Naive thymus-derived CD4-positive, alpha-beta T cell (primary cell): ENCODE results near the gene RAP1GDS1. TPM values are rescaled to one million over a fixed set of nuclear protein-coding genes. Genes with fewer than 3 reads are reported as not detected.
"Not testable (repeated sequence)": the region's sequence is repeated elsewhere in the genome, so short reads cannot be mapped to it uniquely, and the experiment has no call there.

Experiments
- ATAC-seq: fragments of 150-1000 bp; cut with Tn5 transposase; 2 replicates; pipeline ENCODE4 v1.10.0; 2021; ENCODE audit warnings: mild to moderate bottlenecking, moderate library complexity
- CTCF ChIA-PET: fragments of 350-600 bp; sonication (Branson Sonifier 250); formaldehyde crosslinking; loops from one replicate; lab custom pipeline; 2021; ENCODE audit warnings: antibody characterized with exemption; lab: Charles Lee
- POLR2A ChIA-PET: fragments of 350-600 bp; sonication (Branson Sonifier 250); formaldehyde crosslinking; loops from one replicate; lab custom pipeline; 2021; ENCODE audit warnings: antibody characterized with exemption, inconsistent platforms; lab: Charles Lee
- DNase-seq, 9 donors: peaks; one replicate each; pipeline versions ENCODE4 v3.0.0 to v3.0.0-alpha.2; 2020 to 2022; ENCODE audit warnings: mixed read lengths in 1 of 9
- H3K27ac ChIP-seq: one replicate; pipeline ENCODE4 v1.7.0; 2013; ENCODE audit warnings: mild to moderate bottlenecking, low read depth, low read length, moderate library complexity
- H3K27me3 ChIP-seq, 2 donors: one replicate each; pipeline ENCODE4 v1.7.0; 2013; ENCODE audit warnings: low read length in 2 of 2, mild to moderate bottlenecking in 2 of 2, moderate library complexity in 2 of 2; ENCODE audit not compliant: control insufficient read depth in 2 of 2, insufficient read depth in 2 of 2
- H3K36me3 ChIP-seq, 3 experiments: 1 replicate in 2 of 3; 2 replicates in 1 of 3; pipeline ENCODE4 v1.7.0; 2013; ENCODE audit warnings: low read length in 3 of 3, mild to moderate bottlenecking in 3 of 3, moderate library complexity in 1 of 3; ENCODE audit not compliant: insufficient read depth in 3 of 3, control insufficient read depth in 2 of 3
- H3K4me1 ChIP-seq, 2 donors: one replicate each; pipeline ENCODE4 v1.7.0; 2013; ENCODE audit warnings: low read length in 2 of 2, mild to moderate bottlenecking in 2 of 2, moderate library complexity in 1 of 2; ENCODE audit not compliant: control insufficient read depth in 2 of 2, insufficient read depth in 2 of 2
- H3K4me3 ChIP-seq: 2 replicates; pipeline ENCODE4 v1.7.0; 2013; ENCODE audit warnings: mild to moderate bottlenecking, low read length
- H3K9me3 ChIP-seq, 3 experiments: 1 replicate in 2 of 3; 2 replicates in 1 of 3; pipeline ENCODE4 v1.7.0; 2013; ENCODE audit warnings: low read length in 3 of 3; ENCODE audit not compliant: control insufficient read depth in 2 of 3
- H3K27ac Mint-ChIP-seq, 9 donors: one replicate each; pipeline ENCODE4 v1.8.0; 2020 to 2022; ENCODE audit warnings: mixed read lengths in 9 of 9, mild to moderate bottlenecking in 8 of 9, moderate library complexity in 5 of 9, inconsistent platforms in 2 of 9
- H3K27me3 Mint-ChIP-seq, 5 donors: one replicate each; pipeline ENCODE4 v1.8.0; 2021 to 2022; ENCODE audit warnings: mixed read lengths in 5 of 5, mild to moderate bottlenecking in 1 of 5
- H3K36me3 Mint-ChIP-seq, 5 donors: one replicate each; pipeline ENCODE4 v1.8.0; 2020 to 2022; ENCODE audit warnings: mixed read lengths in 5 of 5, mild to moderate bottlenecking in 3 of 5, inconsistent platforms in 1 of 5
- H3K4me1 Mint-ChIP-seq, 7 donors: one replicate each; pipeline ENCODE4 v1.8.0; 2020 to 2022; ENCODE audit warnings: mixed read lengths in 7 of 7, mild to moderate bottlenecking in 3 of 7, inconsistent platforms in 1 of 7
- H3K4me3 Mint-ChIP-seq, 10 donors: one replicate each; pipeline ENCODE4 v1.8.0; 2020 to 2022; ENCODE audit warnings: mild to moderate bottlenecking in 10 of 10, mixed read lengths in 10 of 10, moderate library complexity in 6 of 10, inconsistent platforms in 2 of 10
- H3K9me3 Mint-ChIP-seq, 11 donors: one replicate each; pipeline ENCODE4 v1.8.0; 2020 to 2022; ENCODE audit warnings: mixed read lengths in 11 of 11, mild to moderate bottlenecking in 4 of 11, inconsistent platforms in 1 of 11, moderate library complexity in 1 of 11
- intact Hi-C, 2 donors: fragments of 100-400 bp; cut with micrococcal nuclease; formaldehyde crosslinking; loops; one replicate each; pipeline ENCODE4 v1.15.1; 2023
- polyA plus RNA-seq, 2 donors: library from polyadenylated mRNA; unstranded; fragments of 300-500 nt; fragmentation: Illumina TruSeq; gene quantifications; one replicate each; pipeline ENCODE4 v1.2.3, GENCODE V29; 2021
- total RNA-seq, 6 experiments: library from RNA in 5 of 6; stranded (reverse) in 5 of 6; gene quantifications; 1 replicate in 5 of 6; 2 replicates in 1 of 6; pipeline ENCODE4 v1.2.3 and lab custom pipeline; 2021 to 2026

RAP1GDS1 gene
- total and polyA plus RNA-seq, 7 experiments from 2014 or later, result 29.6 to 59.1 (median 30.7) TPM

GRCh38 chr4:98457422-98457821 is 196.2 kb downstream of the RAP1GDS1 start:
- POLR2A ChIA-PET, H3K27ac ChIP-seq, H3K27me3 ChIP-seq, H3K4me3 ChIP-seq, ATAC-seq, H3K9me3 ChIP-seq, H3K4me3 Mint-ChIP-seq, H3K27ac Mint-ChIP-seq, H3K4me1 ChIP-seq, DNase-seq, intact Hi-C loops, H3K27me3 Mint-ChIP-seq, CTCF ChIA-PET, H3K36me3 ChIP-seq: not testable (repeated sequence)
- Mint-ChIP-seq H3K36me3 (peaks cover 3 to 48% (median 4%) of the 10 kb centered on the region in 5 donors), H3K4me1 (peaks cover 0 to 23% (median 0%) of the 10 kb centered on the region in 7 donors), H3K9me3 (peaks cover 0 to 37% (median 5%) of the 10 kb centered on the region in 11 donors)

- H3K36me3 ChIP-seq, POLR2A ChIA-PET, H3K27ac Mint-ChIP-seq, H3K27me3 Mint-ChIP-seq, H3K9me3 ChIP-seq, ATAC-seq, H3K27me3 ChIP-seq, H3K4me3 Mint-ChIP-seq, DNase-seq, H3K4me3 ChIP-seq, intact Hi-C loops, H3K4me1 ChIP-seq, H3K27ac ChIP-seq: not testable (repeated sequence)
- Mint-ChIP-seq H3K9me3 (peaks cover 0 to 18% (median 0%) of the 10 kb centered on the region in 11 donors), H3K4me1 (peaks cover 0 to 14% (median 0%) of the 10 kb centered on the region in 7 donors), H3K36me3 (peaks cover 0 to 23% (median 4%) of the 10 kb centered on the region in 5 donors)
- CTCF ChIA-PET, result interaction anchor here (0.5 to 1.1 kb wide), 2 partner anchors 79 to 145 kb away, joined by 3 to 5 read pairs; no protein-coding TSS in a partner anchor
These were observed 200.1 kb downstream of the RAP1GDS1 start for GRCh38 chr4:98461121-98461865.

- H3K27ac Mint-ChIP-seq, result no peak overlapping the region
- Histone ChIP-seq H3K4me3 (no peak overlapping the region), H3K27me3 (no peaks in the 10 kb centered on the region), H3K4me1 (no peaks in the 10 kb centered on the region), H3K9me3 (no peaks in the 10 kb centered on the region), H3K27ac (no peak overlapping the region), H3K36me3 (no peaks in the 10 kb centered on the region)
- intact Hi-C loops, result no loop called here
- peaks cover 0 to 17% (median 0%) of the 10 kb centered on the region in 5 donors for H3K36me3 Mint-ChIP-seq
- peaks cover 0 to 14% (median 0%) of the 10 kb centered on the region in 11 donors for H3K9me3 Mint-ChIP-seq
- H3K27me3 Mint-ChIP-seq, result no peaks in the 10 kb centered on the region
- POLR2A ChIA-PET, result no interaction called here
- DNase-seq (no peak), ATAC-seq (no peak)
- no peak overlapping the region for H3K4me3 Mint-ChIP-seq
- CTCF ChIA-PET, result no interaction called here
- peaks cover 0 to 18% (median 3%) of the 10 kb centered on the region in 7 donors for H3K4me1 Mint-ChIP-seq
These were observed 201.3 kb downstream of the RAP1GDS1 start for GRCh38 chr4:98462487-98462886.

GRCh38 chr4:98466868-98467599 is 205.8 kb downstream of the RAP1GDS1 start:
- no peak for DNase-seq
- no peaks in the 10 kb centered on the region for H3K9me3 ChIP-seq
- no peaks in the 10 kb centered on the region for H3K27me3 ChIP-seq
- CTCF ChIA-PET, result interaction anchor here (0.7 to 2.0 kb wide), 15 partner anchors 10 to 938 kb away, joined by 3 to 9 read pairs (median 4); partner anchors contain the start of genes METAP1 and TSPAN5
- intact Hi-C loops, result loop anchor here (1.0 to 5.0 kb wide), 9 partner anchors 191 to 996 kb away; partner anchors contain the start of genes EIF4E (in 2 of the 2), METAP1 (in 2 of the 2) and TSPAN5 (in 1 of the 2)
- Mint-ChIP-seq H3K27me3 (no peaks in the 10 kb centered on the region), H3K4me3 (peak overlapping the region in 5 of 10 donors; percentile 66 to 87 (median 78)), H3K9me3 (peaks cover 0 to 1% (median 0%) of the 10 kb centered on the region in 11 donors), H3K27ac (peak overlapping the region in 2 of 9 donors; percentile 24 to 32), H3K4me1 (peaks cover 7 to 38% (median 24%) of the 10 kb centered on the region in 7 donors), H3K36me3 (peaks cover 4 to 16% (median 10%) of the 10 kb centered on the region in 5 donors)
- POLR2A ChIA-PET, result no interaction called here
- no peak for ATAC-seq
- H3K36me3 ChIP-seq, result no peaks in the 10 kb centered on the region
- H3K27ac ChIP-seq, result no peak overlapping the region
- no peaks in the 10 kb centered on the region for H3K4me1 ChIP-seq
- no peak overlapping the region for H3K4me3 ChIP-seq

GRCh38 chr4:98467627-98468072 is 206.5 kb downstream of the RAP1GDS1 start:
- Histone ChIP-seq H3K4me1 (no peaks in the 10 kb centered on the region), H3K36me3 (no peaks in the 10 kb centered on the region), H3K27ac (no peak overlapping the region), H3K9me3 (no peaks in the 10 kb centered on the region), H3K27me3 (no peaks in the 10 kb centered on the region), H3K4me3 (peak overlapping the region; percentile 11)
- ChIA-PET POLR2A (interaction anchor here (0.6 to 0.7 kb wide), 2 partner anchors 432 to 461 kb away, joined by 3 read pairs; partner anchors contain the start of gene EIF4E), CTCF (interaction anchor here (0.5 to 2.0 kb wide), 24 partner anchors 10 to 938 kb away, joined by 3 to 9 read pairs (median 4); partner anchors contain the start of genes EIF4E, METAP1 and TSPAN5)
- intact Hi-C loops, result loop anchor here (1.0 to 5.0 kb wide), 9 partner anchors 191 to 996 kb away; partner anchors contain the start of genes EIF4E (in 2 of the 2), METAP1 (in 2 of the 2) and TSPAN5 (in 1 of the 2)
- Mint-ChIP-seq H3K36me3 (peaks cover 4 to 19% (median 15%) of the 10 kb centered on the region in 5 donors), H3K4me1 (peaks cover 7 to 40% (median 24%) of the 10 kb centered on the region in 7 donors), H3K9me3 (peaks cover 0 to 1% (median 0%) of the 10 kb centered on the region in 11 donors), H3K27ac (peak overlapping the region in 3 of 9 donors; percentile 24 to 34 (median 32)), H3K27me3 (no peaks in the 10 kb centered on the region), H3K4me3 (peak overlapping the region; percentile 66 to 87 (median 74))
- peak; percentile 14 to 76 (median 65) for DNase-seq
- ATAC-seq, result peak; percentile 93

GRCh38 chr4:98468709-98469108 is 207.5 kb downstream of the RAP1GDS1 start:
- Mint-ChIP-seq H3K4me3 (peak overlapping the region in 1 of 10 donors; percentile 44), H3K4me1 (peaks cover 7 to 40% (median 24%) of the 10 kb centered on the region in 7 donors), H3K36me3 (peaks cover 4 to 25% (median 20%) of the 10 kb centered on the region in 5 donors), H3K27ac (peak overlapping the region in 1 of 9 donors; percentile 83), H3K27me3 (no peaks in the 10 kb centered on the region), H3K9me3 (peaks cover 0 to 1% (median 0%) of the 10 kb centered on the region in 11 donors)
- DNase-seq, result no peak
- CTCF ChIA-PET, result interaction anchor here (0.8 to 2.0 kb wide), 5 partner anchors 94 to 588 kb away, joined by 3 to 9 read pairs (median 3); partner anchors contain the start of genes EIF4E and METAP1
- no peaks in the 10 kb centered on the region for H3K27me3 ChIP-seq
- H3K27ac ChIP-seq, result no peak overlapping the region
- intact Hi-C loops, result loop anchor here in 1 of 2 donors (5.0 kb wide), 1 partner anchor 194 kb away; no protein-coding TSS in a partner anchor
- POLR2A ChIA-PET, result interaction anchor here (0.7 kb wide), 1 partner anchor 524 kb away, joined by 3 read pairs; no protein-coding TSS in a partner anchor
- H3K36me3 ChIP-seq, result no peaks in the 10 kb centered on the region
- H3K9me3 ChIP-seq, result no peaks in the 10 kb centered on the region
- H3K4me1 ChIP-seq, result no peaks in the 10 kb centered on the region
- no peak overlapping the region for H3K4me3 ChIP-seq
- no peak for ATAC-seq
